Neural cell (in vitro differentiated cells): ENCODE data around the gene PLA2G1B. TPM values are rescaled to one million over a fixed set of nuclear protein-coding genes. Genes with fewer than 3 reads are reported as not detected.

Source experiments
- H2AFZ ChIP-seq: fragments of 200-600, 300-800 bp; sonication (generic), shearing (Covaris generic); 2 replicates; pipeline ENCODE4 v1.6.0; 2014; ENCODE audit warnings: low read depth, mild to moderate bottlenecking, antibody characterized with exemption, low read length, moderate library complexity
- H3F3A ChIP-seq: fragments of 200-600 bp; shearing (Covaris generic); 2 replicates; pipeline ENCODE4 v1.6.1; 2016; ENCODE audit warnings: mild to moderate bottlenecking, moderate library complexity, mixed read lengths, antibody characterized with exemption, low read length; ENCODE audit not compliant: insufficient read depth, poor library complexity, severe bottlenecking
- H3K27ac ChIP-seq: fragments of 200-600, 300-800 bp; sonication (generic), shearing (Covaris generic); 2 replicates; pipeline ENCODE4 v1.5.1; 2014; ENCODE audit warnings: mild to moderate bottlenecking, low read length, moderate library complexity
- H3K27me3 ChIP-seq: fragments of 300-800, 200-600 bp; sonication (generic), shearing (Covaris generic); 2 replicates; pipeline ENCODE4 v1.6.0; 2014; ENCODE audit warnings: mild to moderate bottlenecking, low read depth, low read length, moderate library complexity; ENCODE audit not compliant: insufficient read depth
- H3K36me3 ChIP-seq: fragments of 300-800, 200-600 bp; sonication (generic), shearing (Covaris generic); 2 replicates; pipeline ENCODE4 v1.5.1; 2014; ENCODE audit warnings: mild to moderate bottlenecking, antibody characterized with exemption, low read length, moderate library complexity; ENCODE audit not compliant: insufficient read depth
- H3K4me2 ChIP-seq: fragments of 300-800, 200-600 bp; sonication (generic), shearing (Covaris generic); 2 replicates; pipeline ENCODE4 v1.6.0; 2014; ENCODE audit warnings: mild to moderate bottlenecking, low read length
- H3K4me3 ChIP-seq: fragments of 300-800, 200-600 bp; sonication (generic), shearing (Covaris generic); 2 replicates; pipeline ENCODE4 v1.5.1; 2014; ENCODE audit warnings: mild to moderate bottlenecking, low read length, moderate library complexity
- H3K79me2 ChIP-seq: fragments of 200-600 bp; shearing (Covaris generic); replicated peaks from 2 replicates; pipeline ENCODE4 v1.6.0; 2014; ENCODE audit warnings: mild to moderate bottlenecking, low read length, moderate library complexity; ENCODE audit not compliant: insufficient read depth
- H3K9ac ChIP-seq: fragments of 300-800, 200-600 bp; sonication (generic), shearing (Covaris generic); 2 replicates; pipeline ENCODE4 v1.6.1; 2016; ENCODE audit warnings: mild to moderate bottlenecking, low read length, mixed read lengths
- H3K9me2 ChIP-seq: fragments of 200-600 bp; shearing (Covaris generic); 2 replicates; pipeline ENCODE4 v1.6.1; 2016; ENCODE audit warnings: mild to moderate bottlenecking, low read length, mixed read lengths; ENCODE audit not compliant: insufficient read depth
- H3K9me3 ChIP-seq: fragments of 200-600, 300-800 bp; sonication (generic), shearing (Covaris generic); 2 replicates; pipeline ENCODE4 v1.6.1; 2016; ENCODE audit warnings: mild to moderate bottlenecking, mixed run types, low read length, moderate library complexity, mixed read lengths
- H4K20me1 ChIP-seq: fragments of 200-600 bp; shearing (Covaris generic); 2 replicates; pipeline ENCODE4 v1.6.1; 2016; ENCODE audit warnings: mild to moderate bottlenecking, mixed run types; ENCODE audit not compliant: insufficient read depth
- EP300 ChIP-seq: fragments of 450-650 bp; conservative IDR thresholded peaks from 2 replicates; pipeline ENCODE4 v1.6.1; 2014; ENCODE audit warnings: antibody characterized with exemption, mild to moderate bottlenecking, moderate library complexity; ENCODE audit not compliant: poor library complexity, severe bottlenecking
- EZH2 ChIP-seq: fragments of 200-600, 300-800 bp; shearing (Covaris generic), sonication (generic); IDR thresholded peaks from 2 replicates; pipeline ENCODE4 v1.6.1; 2014; ENCODE audit warnings: antibody characterized with exemption, low read length, borderline replicate concordance, mild to moderate bottlenecking; ENCODE audit not compliant: insufficient read depth, poor library complexity, severe bottlenecking
- MXI1 ChIP-seq: fragments of 450-650 bp; conservative IDR thresholded peaks from 2 replicates; pipeline ENCODE4 v1.6.1; 2014; ENCODE audit warnings: antibody characterized with exemption, mild to moderate bottlenecking; ENCODE audit not compliant: poor library complexity, severe bottlenecking
- POLR2AphosphoS5 ChIP-seq: IDR thresholded peaks from 2 replicates; pipeline ENCODE4 v1.6.1; 2012
- RAD21 ChIP-seq: fragments of 450-650 bp; conservative IDR thresholded peaks from 2 replicates; pipeline ENCODE4 v1.6.1; 2014; ENCODE audit warnings: antibody characterized with exemption, mild to moderate bottlenecking, moderate library complexity
- SMC3 ChIP-seq: fragments of 450-650 bp; conservative IDR thresholded peaks from 2 replicates; pipeline ENCODE4 v1.6.1; 2014; ENCODE audit warnings: antibody characterized with exemption, mild to moderate bottlenecking, moderate library complexity; ENCODE audit not compliant: poor library complexity
- TAF1 ChIP-seq: IDR thresholded peaks from 2 replicates; pipeline ENCODE4 v1.6.1; 2012; ENCODE audit warnings: low read depth
- polyA plus RNA-seq: library from polyadenylated mRNA; depleted of rRNA; stranded (reverse); fragments of >200 nt; gene quantifications from 2 replicates; pipeline ENCODE4 v1.2.3, GENCODE V29; 2014
- TF ChIP-seq, protein P1 (sequence below): fragments of 450-650 bp; IDR thresholded peaks from 2 replicates; pipeline ENCODE4 v1.5.1; 2014; ENCODE audit warnings: antibody characterized with exemption, mild to moderate bottlenecking, moderate library complexity; ENCODE audit not compliant: poor library complexity, severe bottlenecking
- TF ChIP-seq, protein P2 (sequence below): IDR thresholded peaks from 2 replicates; pipeline ENCODE4 v1.6.1; 2012; ENCODE audit warnings: borderline replicate concordance

Gene PLA2G1B
- polyA plus RNA-seq, 1 donor from 2014 or later: not detected

DNA sequence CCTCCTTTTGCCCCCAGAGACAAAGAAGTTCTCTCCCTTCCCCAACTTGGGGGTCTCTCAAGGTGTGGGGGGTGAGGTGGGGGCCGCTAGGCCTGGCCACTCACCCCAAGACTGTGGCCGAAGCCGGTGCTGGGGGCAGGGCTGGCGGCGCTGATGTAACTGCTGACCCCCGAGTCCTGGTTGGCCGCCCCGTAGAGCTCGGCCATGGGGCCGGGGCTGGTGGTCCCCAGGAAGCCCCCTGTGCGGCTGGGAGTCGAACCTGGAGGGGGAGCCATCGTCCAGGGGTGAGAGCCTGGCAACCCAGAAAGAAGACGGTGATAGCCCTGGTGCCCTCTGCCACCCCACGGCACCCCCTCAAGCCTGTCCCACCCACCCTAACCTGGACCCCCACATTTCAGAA, 18.5 kb upstream of the PLA2G1B start:
- Histone ChIP-seq H3K9me2 (no peaks in the 10 kb centered on the region), H3K4me2 (no peak overlapping the region), H3F3A (no peaks in the 10 kb centered on the region), H4K20me1 (no peaks in the 10 kb centered on the region), H3K36me3 (no peaks in the 10 kb centered on the region), H3K27ac (no peak overlapping the region), H2AFZ (no peak overlapping the region), H3K79me2 (no peaks in the 10 kb centered on the region), H3K27me3 (no peaks in the 10 kb centered on the region), H3K9ac (no peak overlapping the region), H3K9me3 (no peaks in the 10 kb centered on the region), H3K4me3 (no peak overlapping the region)
- TF ChIP-seq, protein P1, sequence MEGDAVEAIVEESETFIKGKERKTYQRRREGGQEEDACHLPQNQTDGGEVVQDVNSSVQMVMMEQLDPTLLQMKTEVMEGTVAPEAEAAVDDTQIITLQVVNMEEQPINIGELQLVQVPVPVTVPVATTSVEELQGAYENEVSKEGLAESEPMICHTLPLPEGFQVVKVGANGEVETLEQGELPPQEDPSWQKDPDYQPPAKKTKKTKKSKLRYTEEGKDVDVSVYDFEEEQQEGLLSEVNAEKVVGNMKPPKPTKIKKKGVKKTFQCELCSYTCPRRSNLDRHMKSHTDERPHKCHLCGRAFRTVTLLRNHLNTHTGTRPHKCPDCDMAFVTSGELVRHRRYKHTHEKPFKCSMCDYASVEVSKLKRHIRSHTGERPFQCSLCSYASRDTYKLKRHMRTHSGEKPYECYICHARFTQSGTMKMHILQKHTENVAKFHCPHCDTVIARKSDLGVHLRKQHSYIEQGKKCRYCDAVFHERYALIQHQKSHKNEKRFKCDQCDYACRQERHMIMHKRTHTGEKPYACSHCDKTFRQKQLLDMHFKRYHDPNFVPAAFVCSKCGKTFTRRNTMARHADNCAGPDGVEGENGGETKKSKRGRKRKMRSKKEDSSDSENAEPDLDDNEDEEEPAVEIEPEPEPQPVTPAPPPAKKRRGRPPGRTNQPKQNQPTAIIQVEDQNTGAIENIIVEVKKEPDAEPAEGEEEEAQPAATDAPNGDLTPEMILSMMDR: no peak
- TF ChIP-seq EZH2: no peak
- TF ChIP-seq POLR2AphosphoS5: no peak
- TF ChIP-seq TAF1: no peak
- TF ChIP-seq, protein P2, sequence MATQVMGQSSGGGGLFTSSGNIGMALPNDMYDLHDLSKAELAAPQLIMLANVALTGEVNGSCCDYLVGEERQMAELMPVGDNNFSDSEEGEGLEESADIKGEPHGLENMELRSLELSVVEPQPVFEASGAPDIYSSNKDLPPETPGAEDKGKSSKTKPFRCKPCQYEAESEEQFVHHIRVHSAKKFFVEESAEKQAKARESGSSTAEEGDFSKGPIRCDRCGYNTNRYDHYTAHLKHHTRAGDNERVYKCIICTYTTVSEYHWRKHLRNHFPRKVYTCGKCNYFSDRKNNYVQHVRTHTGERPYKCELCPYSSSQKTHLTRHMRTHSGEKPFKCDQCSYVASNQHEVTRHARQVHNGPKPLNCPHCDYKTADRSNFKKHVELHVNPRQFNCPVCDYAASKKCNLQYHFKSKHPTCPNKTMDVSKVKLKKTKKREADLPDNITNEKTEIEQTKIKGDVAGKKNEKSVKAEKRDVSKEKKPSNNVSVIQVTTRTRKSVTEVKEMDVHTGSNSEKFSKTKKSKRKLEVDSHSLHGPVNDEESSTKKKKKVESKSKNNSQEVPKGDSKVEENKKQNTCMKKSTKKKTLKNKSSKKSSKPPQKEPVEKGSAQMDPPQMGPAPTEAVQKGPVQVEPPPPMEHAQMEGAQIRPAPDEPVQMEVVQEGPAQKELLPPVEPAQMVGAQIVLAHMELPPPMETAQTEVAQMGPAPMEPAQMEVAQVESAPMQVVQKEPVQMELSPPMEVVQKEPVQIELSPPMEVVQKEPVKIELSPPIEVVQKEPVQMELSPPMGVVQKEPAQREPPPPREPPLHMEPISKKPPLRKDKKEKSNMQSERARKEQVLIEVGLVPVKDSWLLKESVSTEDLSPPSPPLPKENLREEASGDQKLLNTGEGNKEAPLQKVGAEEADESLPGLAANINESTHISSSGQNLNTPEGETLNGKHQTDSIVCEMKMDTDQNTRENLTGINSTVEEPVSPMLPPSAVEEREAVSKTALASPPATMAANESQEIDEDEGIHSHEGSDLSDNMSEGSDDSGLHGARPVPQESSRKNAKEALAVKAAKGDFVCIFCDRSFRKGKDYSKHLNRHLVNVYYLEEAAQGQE: no peak
- no peak for TF ChIP-seq MXI1
- no peak for TF ChIP-seq SMC3
- TF ChIP-seq EP300: no peak
- TF ChIP-seq RAD21: no peak

DNA sequence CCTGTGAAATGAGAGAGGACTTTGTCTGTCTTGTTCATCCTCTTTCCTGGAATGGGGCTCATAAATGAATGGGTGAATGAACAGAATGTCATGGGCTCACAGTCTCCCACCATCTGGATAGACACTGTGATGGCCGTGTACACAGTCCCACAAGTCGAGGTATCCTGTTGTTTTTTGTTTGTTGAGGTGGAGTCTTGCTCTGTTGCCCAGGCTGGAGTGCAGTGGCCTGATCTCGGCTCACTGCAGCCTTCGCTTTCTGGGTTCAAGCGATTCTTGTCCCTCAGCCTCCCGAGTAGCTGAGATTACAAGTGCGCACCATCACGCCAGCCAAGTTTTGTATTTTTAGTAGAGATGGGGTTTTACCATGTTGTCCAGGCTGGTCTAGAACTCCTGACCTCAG, 16.1 kb upstream of the PLA2G1B start:
- Histone ChIP-seq H3K36me3 (no peaks in the 10 kb centered on the region), H3K9me2 (no peaks in the 10 kb centered on the region)

More for the DNA sequence above, 16.1 kb upstream of the PLA2G1B start:
- Histone ChIP-seq H3K9me3 (no peaks in the 10 kb centered on the region), H2AFZ (no peak overlapping the region), H4K20me1 (no peaks in the 10 kb centered on the region), H3K4me3 (no peak overlapping the region), H3K4me2 (no peak overlapping the region), H3K79me2 (no peaks in the 10 kb centered on the region), H3K9ac (no peak overlapping the region), H3K27me3 (no peaks in the 10 kb centered on the region), H3K27ac (no peak overlapping the region), H3F3A (no peaks in the 10 kb centered on the region)
- TF ChIP-seq, protein P2: no peak
